ENCODE measurements around the gene NKTR.

DNA sequence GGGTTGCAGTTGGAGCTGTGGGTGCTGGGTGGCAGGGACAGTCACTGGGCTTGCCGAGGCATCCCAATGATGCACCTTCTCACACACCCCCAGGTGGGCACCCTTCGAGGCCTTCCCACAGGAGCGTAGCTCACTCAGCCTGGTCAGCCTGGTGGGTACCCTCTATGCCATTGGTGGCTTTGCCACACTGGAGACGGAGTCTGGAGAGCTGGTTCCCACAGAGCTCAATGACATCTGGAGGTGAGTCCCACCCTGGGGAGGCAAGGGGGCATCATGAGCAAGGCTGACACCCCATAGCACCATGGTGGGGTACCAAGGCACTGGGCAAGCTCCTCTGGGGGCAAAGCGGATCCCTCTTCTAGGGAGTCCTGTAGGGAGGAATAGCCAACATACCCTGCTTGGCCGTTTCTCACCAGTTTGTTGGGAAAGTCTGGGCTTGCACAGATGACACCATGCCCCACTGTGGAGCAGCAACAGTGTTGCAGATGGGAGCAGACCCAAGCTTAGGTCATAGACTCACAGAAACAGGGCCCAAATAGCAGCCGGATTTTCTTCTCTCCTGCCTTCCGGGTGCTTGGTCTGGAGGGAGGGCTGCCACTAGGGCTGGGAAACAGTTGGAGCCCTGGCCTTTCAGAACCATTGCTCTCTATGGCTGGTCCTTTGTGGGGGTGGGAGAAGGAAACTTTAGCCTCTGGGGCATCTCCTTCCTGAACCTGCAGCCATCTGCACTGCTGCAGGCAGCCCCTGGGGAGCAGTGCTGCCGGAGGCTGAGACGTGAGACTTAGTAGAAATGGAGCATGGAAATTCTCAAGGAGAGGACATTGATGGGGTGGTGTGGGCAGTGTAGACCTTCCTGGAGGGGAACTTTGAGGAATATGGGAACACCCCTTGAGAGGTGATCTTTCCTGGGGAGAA, 90.5 kb downstream of the NKTR start:
- TF ChIP-seq, protein P1, sequence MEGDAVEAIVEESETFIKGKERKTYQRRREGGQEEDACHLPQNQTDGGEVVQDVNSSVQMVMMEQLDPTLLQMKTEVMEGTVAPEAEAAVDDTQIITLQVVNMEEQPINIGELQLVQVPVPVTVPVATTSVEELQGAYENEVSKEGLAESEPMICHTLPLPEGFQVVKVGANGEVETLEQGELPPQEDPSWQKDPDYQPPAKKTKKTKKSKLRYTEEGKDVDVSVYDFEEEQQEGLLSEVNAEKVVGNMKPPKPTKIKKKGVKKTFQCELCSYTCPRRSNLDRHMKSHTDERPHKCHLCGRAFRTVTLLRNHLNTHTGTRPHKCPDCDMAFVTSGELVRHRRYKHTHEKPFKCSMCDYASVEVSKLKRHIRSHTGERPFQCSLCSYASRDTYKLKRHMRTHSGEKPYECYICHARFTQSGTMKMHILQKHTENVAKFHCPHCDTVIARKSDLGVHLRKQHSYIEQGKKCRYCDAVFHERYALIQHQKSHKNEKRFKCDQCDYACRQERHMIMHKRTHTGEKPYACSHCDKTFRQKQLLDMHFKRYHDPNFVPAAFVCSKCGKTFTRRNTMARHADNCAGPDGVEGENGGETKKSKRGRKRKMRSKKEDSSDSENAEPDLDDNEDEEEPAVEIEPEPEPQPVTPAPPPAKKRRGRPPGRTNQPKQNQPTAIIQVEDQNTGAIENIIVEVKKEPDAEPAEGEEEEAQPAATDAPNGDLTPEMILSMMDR (IDR thresholded peaks at IDR 0.05): no peak
- TF ChIP-seq POLR2AphosphoS5 (IDR thresholded peaks at IDR 0.05; ENCODE audit: low read depth, low read length): no peak
- TF ChIP-seq SIN3A (IDR thresholded peaks at IDR 0.05; ENCODE audit: borderline replicate concordance, insufficient read depth, low read depth, low read length): no peak
- TF ChIP-seq, protein P2, sequence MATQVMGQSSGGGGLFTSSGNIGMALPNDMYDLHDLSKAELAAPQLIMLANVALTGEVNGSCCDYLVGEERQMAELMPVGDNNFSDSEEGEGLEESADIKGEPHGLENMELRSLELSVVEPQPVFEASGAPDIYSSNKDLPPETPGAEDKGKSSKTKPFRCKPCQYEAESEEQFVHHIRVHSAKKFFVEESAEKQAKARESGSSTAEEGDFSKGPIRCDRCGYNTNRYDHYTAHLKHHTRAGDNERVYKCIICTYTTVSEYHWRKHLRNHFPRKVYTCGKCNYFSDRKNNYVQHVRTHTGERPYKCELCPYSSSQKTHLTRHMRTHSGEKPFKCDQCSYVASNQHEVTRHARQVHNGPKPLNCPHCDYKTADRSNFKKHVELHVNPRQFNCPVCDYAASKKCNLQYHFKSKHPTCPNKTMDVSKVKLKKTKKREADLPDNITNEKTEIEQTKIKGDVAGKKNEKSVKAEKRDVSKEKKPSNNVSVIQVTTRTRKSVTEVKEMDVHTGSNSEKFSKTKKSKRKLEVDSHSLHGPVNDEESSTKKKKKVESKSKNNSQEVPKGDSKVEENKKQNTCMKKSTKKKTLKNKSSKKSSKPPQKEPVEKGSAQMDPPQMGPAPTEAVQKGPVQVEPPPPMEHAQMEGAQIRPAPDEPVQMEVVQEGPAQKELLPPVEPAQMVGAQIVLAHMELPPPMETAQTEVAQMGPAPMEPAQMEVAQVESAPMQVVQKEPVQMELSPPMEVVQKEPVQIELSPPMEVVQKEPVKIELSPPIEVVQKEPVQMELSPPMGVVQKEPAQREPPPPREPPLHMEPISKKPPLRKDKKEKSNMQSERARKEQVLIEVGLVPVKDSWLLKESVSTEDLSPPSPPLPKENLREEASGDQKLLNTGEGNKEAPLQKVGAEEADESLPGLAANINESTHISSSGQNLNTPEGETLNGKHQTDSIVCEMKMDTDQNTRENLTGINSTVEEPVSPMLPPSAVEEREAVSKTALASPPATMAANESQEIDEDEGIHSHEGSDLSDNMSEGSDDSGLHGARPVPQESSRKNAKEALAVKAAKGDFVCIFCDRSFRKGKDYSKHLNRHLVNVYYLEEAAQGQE (IDR thresholded peaks at IDR 0.05; ENCODE audit: insufficient read depth in 1 of 2, low read depth in 2 of 2, low read length in 1 of 2): no peak

Data from Panc1 (cell line).